Subcutaneous abdominal adipose tissue (tissue), 5 donors: ENCODE measurements around the gene SLC6A12.

ENCODE experiments used
- H3K27ac ChIP-seq: one replicate; pipeline ENCODE4 v1.7.0; 2013; ENCODE audit warnings: low read depth, mild to moderate bottlenecking, inconsistent platforms, low read length, moderate library complexity
- H3K27me3 ChIP-seq, 5 donors: one replicate each; pipeline ENCODE4 v1.7.0; 2013; ENCODE audit warnings: low read length in 5 of 5, inconsistent platforms in 1 of 5; ENCODE audit not compliant: control insufficient read depth in 5 of 5, insufficient read depth in 4 of 5
- H3K36me3 ChIP-seq, 5 donors: one replicate each; pipeline ENCODE4 v1.7.0; 2013; ENCODE audit warnings: low read length in 5 of 5; ENCODE audit not compliant: control insufficient read depth in 5 of 5, insufficient read depth in 5 of 5
- H3K4me1 ChIP-seq, 5 donors: one replicate each; pipeline ENCODE4 v1.7.0; 2013; ENCODE audit warnings: low read length in 5 of 5, mild to moderate bottlenecking in 3 of 5, moderate library complexity in 1 of 5; ENCODE audit not compliant: control insufficient read depth in 5 of 5, insufficient read depth in 5 of 5
- H3K4me3 ChIP-seq, 5 donors: one replicate each; pipeline ENCODE4 v1.7.0; 2013; ENCODE audit warnings: low read length in 5 of 5, low read depth in 1 of 5
- H3K9ac ChIP-seq, 5 donors: one replicate each; pipeline ENCODE4 v1.7.0; 2013; ENCODE audit warnings: low read length in 5 of 5, mild to moderate bottlenecking in 4 of 5, moderate library complexity in 3 of 5
- H3K9me3 ChIP-seq, 5 donors: one replicate each; pipeline ENCODE4 v1.7.0; 2013; ENCODE audit warnings: low read length in 5 of 5; ENCODE audit not compliant: control insufficient read depth in 5 of 5
- donor health status: healthy.
- donor health status: healthy.
- donor health status: healthy.
- donor health status: healthy.
- donor health status: healthy.

Gene SLC6A12

GRCh38 chr12:214003-214741 is at the start of gene SLC6A12:
Gene SLC6A12, minus strand, starts transcription at chr12:214157. Its CDS starts 4,171 bp downstream, at chr12:209986.
- Histone ChIP-seq H3K4me1 (peaks cover 0 to 17% (median 15%) of the 10 kb centered on the region in 5 donors), H3K4me3 (peak within 1 kb of the TSS in 4 of 5 donors; percentile 11 to 37 (median 14))

GRCh38 chr12:263574-263973 is 49.6 kb upstream of the SLC6A12 start:
- H3K36me3 ChIP-seq, result no peaks in the 10 kb centered on the region
- H3K4me1 ChIP-seq, result peaks cover 0 to 16% (median 4%) of the 10 kb centered on the region in 5 donors
- H3K9ac ChIP-seq, result no peak overlapping the region
- H3K4me3 ChIP-seq, result no peak overlapping the region
- H3K27ac ChIP-seq, result no peak overlapping the region
- no peaks in the 10 kb centered on the region for H3K9me3 ChIP-seq
- H3K27me3 ChIP-seq, result peaks cover 4 to 17% (median 4%) of the 10 kb centered on the region in 5 donors

More at GRCh38 chr12:214003-214741, at the start of gene SLC6A12:
- H3K27me3 ChIP-seq, result peaks cover 9 to 48% (median 20%) of the 10 kb centered on the region in 5 donors
- H3K9me3 ChIP-seq, result no peaks in the 10 kb centered on the region
- no peak within 1 kb of the TSS for H3K27ac ChIP-seq
- H3K9ac ChIP-seq, result no peak within 1 kb of the TSS
- no peaks in the 10 kb centered on the region for H3K36me3 ChIP-seq

- Histone ChIP-seq H3K27ac (no peak within 1 kb of the TSS), H3K9ac (no peak within 1 kb of the TSS), H3K4me3 (no peak within 1 kb of the TSS), H3K9me3 (no peaks in the 10 kb centered on the region), H3K27me3 (peaks cover 5 to 23% (median 11%) of the 10 kb centered on the region in 5 donors), H3K36me3 (no peaks in the 10 kb centered on the region), H3K4me1 (peaks cover 0 to 11% (median 3%) of the 10 kb centered on the region in 5 donors)
Observed at GRCh38 chr12:262817-263216, 48.9 kb upstream of the SLC6A12 start, which contains the start of gene SLC6A13. Gene SLC6A13, minus strand, starts transcription at chr12:262836. Its CDS starts 2,784 bp downstream, at chr12:260052.

DNA sequence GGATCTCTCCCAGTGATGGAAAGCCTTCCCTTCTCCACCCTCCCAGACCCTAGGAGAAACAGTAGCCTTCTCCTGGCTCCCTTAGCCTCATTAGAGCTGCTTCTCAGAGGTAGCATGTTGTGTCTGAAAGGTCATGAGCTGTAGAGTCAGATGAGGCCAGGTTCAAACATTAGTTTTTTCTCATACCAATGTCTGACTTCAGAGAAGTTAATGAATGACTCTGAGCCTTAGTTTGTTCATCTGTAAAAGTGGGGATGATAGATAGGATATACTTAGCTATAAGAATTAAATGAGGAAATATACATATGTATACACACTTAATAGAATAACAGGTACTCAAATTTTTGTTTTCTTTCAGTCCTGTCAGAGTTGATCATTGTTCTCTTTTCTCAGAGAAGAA is 48.2 kb upstream of the SLC6A12 start:
- peaks cover 0 to 4% (median 0%) of the 10 kb centered on the region in 5 donors for H3K4me1 ChIP-seq
- no peak overlapping the region for H3K9ac ChIP-seq
- no peak overlapping the region for H3K4me3 ChIP-seq
- no peaks in the 10 kb centered on the region for H3K36me3 ChIP-seq
- no peak overlapping the region for H3K27ac ChIP-seq
- H3K27me3 ChIP-seq, result peaks cover 12 to 27% (median 18%) of the 10 kb centered on the region in 5 donors
- H3K9me3 ChIP-seq, result no peaks in the 10 kb centered on the region

DNA sequence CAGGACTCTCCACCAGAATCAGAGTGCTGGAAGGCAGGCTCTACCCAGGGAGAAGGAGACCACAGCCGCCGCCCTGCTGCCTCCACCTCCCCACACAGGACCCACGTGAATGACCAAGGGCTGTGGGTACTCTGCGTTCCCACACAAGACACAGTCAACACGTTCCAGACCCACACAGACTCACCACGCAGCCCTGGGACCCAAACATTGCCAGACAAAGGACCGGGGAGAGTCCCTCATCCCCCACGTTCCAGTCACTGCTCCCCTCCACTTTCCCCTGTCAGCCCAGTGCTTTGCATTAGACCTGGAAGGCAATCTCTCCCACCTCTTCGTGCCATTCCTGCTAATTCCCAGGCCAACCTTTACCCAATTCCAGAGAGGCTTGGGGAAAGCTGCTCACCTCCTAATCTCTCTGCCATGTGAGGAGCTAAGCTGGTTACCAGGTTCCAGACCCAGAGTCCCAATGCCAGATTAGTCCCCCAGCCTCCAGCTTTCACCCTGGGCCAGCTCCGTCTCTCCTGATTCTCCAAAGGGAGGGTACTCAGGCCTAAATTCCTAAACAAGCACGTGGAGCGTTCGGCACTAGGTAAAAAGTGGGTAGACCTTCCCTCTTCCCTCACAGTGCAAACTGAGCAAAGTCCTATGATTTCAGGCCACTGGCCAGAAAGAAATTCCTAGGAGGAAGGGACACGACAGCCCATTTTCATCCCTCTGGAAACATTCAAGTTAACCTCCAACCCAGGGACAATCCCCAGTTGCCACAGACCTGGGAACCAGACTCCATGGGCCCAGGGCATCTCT is 43.8 kb upstream of the SLC6A12 start:
- Histone ChIP-seq H3K36me3 (no peaks in the 10 kb centered on the region), H3K4me3 (no peak overlapping the region), H3K9me3 (no peaks in the 10 kb centered on the region), H3K9ac (no peak overlapping the region), H3K27ac (no peak overlapping the region), H3K27me3 (peaks cover 13 to 37% (median 27%) of the 10 kb centered on the region in 5 donors), H3K4me1 (no peaks in the 10 kb centered on the region)

- no peak overlapping the region for H3K4me3 ChIP-seq
- H3K27ac ChIP-seq, result no peak overlapping the region
- H3K27me3 ChIP-seq, result peaks cover 13 to 35% (median 25%) of the 10 kb centered on the region in 5 donors
- H3K9ac ChIP-seq, result no peak overlapping the region
- no peaks in the 10 kb centered on the region for H3K9me3 ChIP-seq
- H3K4me1 ChIP-seq, result no peaks in the 10 kb centered on the region
- no peaks in the 10 kb centered on the region for H3K36me3 ChIP-seq
Observed at GRCh38 chr12:256958-257357, 43.0 kb upstream of the SLC6A12 start.

DNA sequence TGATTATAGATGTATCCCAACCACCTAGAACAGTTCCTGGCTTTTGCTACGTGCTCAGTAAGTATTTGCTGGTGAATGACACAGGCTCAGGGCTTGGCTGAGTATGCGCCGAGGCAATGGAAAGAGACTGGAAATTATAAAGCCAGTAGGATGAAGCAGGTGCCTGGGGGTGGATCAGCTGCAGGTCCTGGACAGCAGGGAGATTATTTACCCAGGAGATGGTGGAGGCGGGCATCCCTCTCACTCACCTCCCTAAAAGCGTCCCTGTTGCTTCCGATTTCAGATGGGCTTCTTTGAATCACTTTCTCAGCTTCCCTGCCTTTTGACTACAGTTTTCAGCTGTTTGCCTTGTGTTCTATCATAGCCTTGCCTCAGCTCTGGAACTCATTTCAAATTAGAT is 42.3 kb upstream of the SLC6A12 start:
- Histone ChIP-seq H3K36me3 (no peaks in the 10 kb centered on the region), H3K27ac (no peak overlapping the region), H3K9me3 (no peaks in the 10 kb centered on the region), H3K27me3 (peaks cover 13 to 35% (median 25%) of the 10 kb centered on the region in 5 donors), H3K9ac (no peak overlapping the region), H3K4me3 (no peak overlapping the region), H3K4me1 (no peaks in the 10 kb centered on the region)

- peaks cover 9 to 30% (median 25%) of the 10 kb centered on the region in 5 donors for H3K27me3 ChIP-seq
- H3K36me3 ChIP-seq, result no peaks in the 10 kb centered on the region
- H3K9me3 ChIP-seq, result no peaks in the 10 kb centered on the region
- H3K27ac ChIP-seq, result no peak overlapping the region
- no peak overlapping the region for H3K4me3 ChIP-seq
- H3K9ac ChIP-seq, result no peak overlapping the region
- no peaks in the 10 kb centered on the region for H3K4me1 ChIP-seq
Observed at GRCh38 chr12:254912-255311, 41.0 kb upstream of the SLC6A12 start.

- H3K36me3 ChIP-seq, result no peaks in the 10 kb centered on the region
- H3K9me3 ChIP-seq, result no peaks in the 10 kb centered on the region
- H3K27me3 ChIP-seq, result peaks cover 9 to 25% (median 24%) of the 10 kb centered on the region in 5 donors
- no peak overlapping the region for H3K4me3 ChIP-seq
- no peak overlapping the region for H3K27ac ChIP-seq
- H3K4me1 ChIP-seq, result no peaks in the 10 kb centered on the region
- no peak overlapping the region for H3K9ac ChIP-seq
Observed at GRCh38 chr12:254039-254438, 40.1 kb upstream of the SLC6A12 start.
